Naive thymus-derived CD8-positive, alpha-beta T cell (primary cell): ENCODE measurements around the gene ENC1. TPM values are rescaled to one million over a fixed set of nuclear protein-coding genes. Genes with fewer than 3 reads are reported as not detected.
A peak's percentile ranks its signal among the peaks of the same experiment; 100 is the strongest.

Experiments used
- ATAC-seq, 2 donors: fragments of 150-1000 bp; cut with Tn5 transposase in 1 of 2; sonication (Bioruptor Pico), chemical (Tn5 transposase) in 1 of 2; 1 replicate in 1 of 2; 2 replicates in 1 of 2; pipeline ENCODE4 v1.10.0; 2021; ENCODE audit warnings: mild to moderate bottlenecking in 2 of 2, moderate library complexity in 2 of 2
- POLR2A ChIA-PET: fragments of 350-600 bp; sonication (Branson Sonifier 250); formaldehyde crosslinking; loops from one replicate; lab custom pipeline; 2021; ENCODE audit warnings: antibody characterized with exemption; lab: Charles Lee
- DNase-seq, 10 donors: peaks; one replicate each; pipeline versions ENCODE4 v3.0.0 to v3.0.0-alpha.2; 2020 to 2022
- H3K27ac Mint-ChIP-seq, 10 donors: one replicate each; pipeline ENCODE4 v1.8.0; 2020 to 2022; ENCODE audit warnings: mild to moderate bottlenecking in 10 of 10, mixed read lengths in 10 of 10, moderate library complexity in 4 of 10, inconsistent platforms in 1 of 10
- H3K27me3 Mint-ChIP-seq, 5 donors: one replicate each; pipeline ENCODE4 v1.8.0; 2021 to 2022; ENCODE audit warnings: mixed read lengths in 5 of 5
- H3K36me3 Mint-ChIP-seq, 3 donors: one replicate each; pipeline ENCODE4 v1.8.0; 2020 to 2022; ENCODE audit warnings: mixed read lengths in 3 of 3, mild to moderate bottlenecking in 2 of 3, inconsistent platforms in 1 of 3
- H3K4me1 Mint-ChIP-seq, 4 donors: one replicate each; pipeline ENCODE4 v1.8.0; 2021 to 2022; ENCODE audit warnings: mixed read lengths in 4 of 4
- H3K4me3 Mint-ChIP-seq, 10 donors: one replicate each; pipeline ENCODE4 v1.8.0; 2020 to 2022; ENCODE audit warnings: mild to moderate bottlenecking in 10 of 10, mixed read lengths in 10 of 10, moderate library complexity in 6 of 10, inconsistent platforms in 1 of 10
- H3K9me3 Mint-ChIP-seq, 9 donors: one replicate each; pipeline ENCODE4 v1.8.0; 2020 to 2022; ENCODE audit warnings: mixed read lengths in 9 of 9, mild to moderate bottlenecking in 3 of 9, inconsistent platforms in 1 of 9, moderate library complexity in 1 of 9
- polyA plus RNA-seq, 3 donors: library from polyadenylated mRNA; unstranded; fragments of 300-500 nt; fragmentation: Illumina TruSeq; gene quantifications; one replicate each; pipeline ENCODE4 v1.2.3, GENCODE V29; 2021
- total RNA-seq, 8 experiments: library from RNA in 2 of 8; stranded (reverse) in 2 of 8; gene quantifications; one replicate each; pipeline ENCODE4 v1.2.3 and lab custom pipeline; 2021 to 2026

Gene ENC1
- total and polyA plus RNA-seq, 5 experiments from 2014 or later = 0.05 to 6.4 (median 0.78) TPM; not detected in 1

DNA sequence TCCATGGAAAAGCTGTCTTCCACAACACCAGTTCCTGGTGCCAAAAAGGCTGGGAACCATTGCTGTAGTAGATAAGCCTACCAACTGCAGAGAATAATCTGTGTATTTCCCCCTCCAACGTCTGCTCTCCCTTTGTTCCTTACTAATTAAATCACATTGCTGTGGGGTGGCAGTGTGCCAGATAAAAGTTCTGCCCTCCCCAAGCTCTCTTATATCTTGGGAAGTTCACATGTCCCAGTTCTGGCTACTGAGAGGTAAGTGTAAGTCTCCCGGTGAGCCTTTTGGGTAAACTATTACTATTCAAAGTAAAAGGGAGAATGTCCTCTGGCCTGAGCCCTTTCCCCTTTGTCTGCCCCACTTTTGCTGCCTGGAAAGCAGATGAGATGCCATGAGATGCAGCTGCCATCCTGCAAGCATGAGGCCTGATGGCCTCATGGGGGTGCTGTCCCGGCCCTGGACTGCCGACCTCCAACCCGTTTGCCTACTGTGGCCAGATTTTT is 14.7 kb downstream of the ENC1 start:
- Mint-ChIP-seq H3K36me3 (no peaks in the 10 kb centered on the region), H3K9me3 (peaks cover 0 to 2% (median 0%) of the 10 kb centered on the region in 9 donors), H3K4me1 (peaks cover 0 to 14% (median 1%) of the 10 kb centered on the region in 4 donors), H3K4me3 (no peak overlapping the region), H3K27ac (peak overlapping the region in 1 of 10 donors; percentile 22), H3K27me3 (peaks cover 4 to 29% (median 10%) of the 10 kb centered on the region in 5 donors)
- POLR2A ChIA-PET = no interaction called here
- DNase-seq (no peak), ATAC-seq (no peak)

DNA sequence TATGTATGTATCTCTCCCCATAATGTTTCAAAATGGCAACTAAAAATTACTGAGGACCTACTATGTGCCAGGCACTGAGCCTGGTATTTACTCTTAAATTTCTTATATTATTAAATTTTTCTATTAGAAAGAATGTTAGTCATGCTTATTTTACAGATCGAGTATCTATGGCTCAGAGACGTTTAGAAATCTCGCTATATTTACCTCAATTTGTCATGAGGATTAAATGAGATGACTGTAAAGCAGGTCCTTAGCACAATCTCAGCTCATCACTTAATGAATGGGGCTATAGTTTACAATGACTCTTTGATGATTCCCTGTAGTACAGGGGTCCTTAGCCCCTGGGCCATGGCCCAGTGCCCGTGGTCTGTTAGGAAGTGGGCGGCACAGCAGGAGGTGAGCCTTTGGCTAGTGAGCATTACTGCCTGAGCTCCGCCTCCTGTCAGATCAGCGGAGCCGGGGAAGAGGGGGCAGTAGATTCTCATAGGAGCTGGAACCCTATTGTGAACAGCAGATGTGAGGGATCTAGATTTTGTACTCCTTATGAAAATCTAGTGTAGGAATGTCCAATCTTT is 15.5 kb downstream of the ENC1 start:
- H3K4me1 Mint-ChIP-seq = peaks cover 0 to 7% (median 0%) of the 10 kb centered on the region in 4 donors
- H3K27me3 Mint-ChIP-seq = peaks cover 7 to 29% (median 11%) of the 10 kb centered on the region in 5 donors
- no peak overlapping the region for H3K27ac Mint-ChIP-seq
- POLR2A ChIA-PET = no interaction called here
- peaks cover 0 to 2% (median 0%) of the 10 kb centered on the region in 9 donors for H3K9me3 Mint-ChIP-seq
- no peak overlapping the region for H3K4me3 Mint-ChIP-seq
- ATAC-seq = no peak
- H3K36me3 Mint-ChIP-seq = no peaks in the 10 kb centered on the region
- DNase-seq = no peak

DNA sequence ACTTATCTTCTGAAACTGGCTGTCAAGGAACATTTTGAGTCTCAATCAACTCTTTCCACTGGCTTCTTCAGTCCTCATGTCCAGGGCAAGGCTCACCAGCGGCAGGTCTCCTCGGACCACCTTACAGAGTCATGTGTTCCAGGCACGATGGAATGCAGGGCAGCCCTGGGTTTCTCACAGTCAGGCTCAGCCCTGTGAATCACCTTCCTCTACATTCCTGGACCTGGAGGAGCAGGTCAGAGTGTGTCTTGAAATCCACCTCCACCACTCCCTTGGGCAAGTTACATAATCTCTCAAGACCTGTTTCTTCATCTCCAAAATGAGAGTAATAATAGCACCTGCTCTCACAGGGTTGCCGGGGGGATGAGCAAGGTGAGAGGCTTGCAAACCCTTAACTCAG is 16.0 kb downstream of the ENC1 start:
- Mint-ChIP-seq H3K4me3 (no peak overlapping the region), H3K4me1 (peaks cover 0 to 4% (median 0%) of the 10 kb centered on the region in 4 donors), H3K27me3 (peaks cover 7 to 29% (median 12%) of the 10 kb centered on the region in 5 donors), H3K36me3 (no peaks in the 10 kb centered on the region), H3K27ac (no peak overlapping the region), H3K9me3 (peaks cover 0 to 2% (median 0%) of the 10 kb centered on the region in 9 donors)
- no peak for DNase-seq
- no peak for ATAC-seq
- POLR2A ChIA-PET = no interaction called here

DNA sequence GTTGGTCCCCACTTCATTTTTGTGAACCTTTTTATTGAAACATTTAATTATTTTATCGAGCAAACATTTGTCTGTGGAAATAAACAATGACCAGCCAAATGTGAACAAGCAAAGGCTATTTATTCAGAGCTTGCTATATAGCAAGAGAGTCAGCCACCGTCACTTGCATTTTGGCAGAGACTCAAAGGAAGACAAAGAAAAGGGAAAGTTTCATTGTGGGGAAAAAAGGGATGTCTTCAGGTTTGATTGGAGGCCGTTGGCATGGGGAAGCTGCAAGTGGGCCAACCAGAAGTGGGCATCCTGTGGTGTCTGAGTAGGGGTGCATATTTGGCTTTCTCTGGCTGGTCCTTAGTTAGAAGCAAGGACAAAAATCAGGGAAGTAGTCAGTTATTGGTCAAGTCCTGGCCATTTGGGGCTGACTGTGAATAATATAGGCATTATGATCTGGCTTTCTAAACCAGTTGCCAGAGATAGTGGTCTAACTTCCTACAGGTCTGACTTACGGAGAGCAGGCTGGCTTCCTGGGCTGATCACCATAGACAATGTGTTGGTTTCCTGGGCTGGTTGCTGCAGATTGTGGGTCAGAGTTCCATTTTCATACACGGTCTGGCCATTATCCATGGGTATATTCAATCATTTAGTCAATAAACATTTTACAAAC is 16.6 kb downstream of the ENC1 start:
- POLR2A ChIA-PET = no interaction called here
- Mint-ChIP-seq H3K36me3 (no peaks in the 10 kb centered on the region), H3K27ac (peak overlapping the region in 1 of 10 donors; percentile 16), H3K9me3 (peaks cover 0 to 2% (median 0%) of the 10 kb centered on the region in 9 donors), H3K4me1 (peaks cover 0 to 4% (median 0%) of the 10 kb centered on the region in 4 donors), H3K4me3 (no peak overlapping the region), H3K27me3 (peaks cover 7 to 33% (median 12%) of the 10 kb centered on the region in 5 donors)
- DNase-seq (no peak), ATAC-seq (no peak)

GRCh38 chr5:74623006-74623611 is 17.4 kb downstream of the ENC1 start:
- Mint-ChIP-seq H3K4me3 (no peak overlapping the region), H3K9me3 (peaks cover 0 to 2% (median 0%) of the 10 kb centered on the region in 9 donors), H3K4me1 (peaks cover 0 to 3% (median under 1%) of the 10 kb centered on the region in 4 donors), H3K27me3 (peaks cover 8 to 33% (median 12%) of the 10 kb centered on the region in 5 donors), H3K36me3 (no peaks in the 10 kb centered on the region), H3K27ac (no peak overlapping the region)
- no peak for DNase-seq
- POLR2A ChIA-PET = no interaction called here
- no peak for ATAC-seq

DNA sequence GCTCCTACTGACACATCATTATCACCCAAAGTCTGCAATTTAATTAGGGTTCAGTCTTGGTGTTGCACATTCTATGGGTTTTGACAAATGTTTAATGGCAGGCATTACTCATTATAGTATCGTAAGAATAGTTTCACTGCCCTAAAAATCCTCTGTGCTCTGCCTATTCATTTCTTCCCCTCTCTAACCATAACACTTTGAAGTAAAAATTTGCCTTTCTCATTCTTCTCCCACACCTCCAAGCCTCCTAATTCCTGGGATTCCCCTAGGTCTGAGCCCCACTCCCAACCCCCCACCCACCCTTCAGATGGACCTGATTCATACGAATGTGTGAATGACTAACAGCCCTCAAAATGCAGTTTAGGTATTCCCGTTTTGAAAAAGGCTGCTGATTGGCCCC is 18.4 kb downstream of the ENC1 start:
- POLR2A ChIA-PET = no interaction called here
- Mint-ChIP-seq H3K9me3 (peaks cover 0 to 2% (median 0%) of the 10 kb centered on the region in 9 donors), H3K27ac (no peak overlapping the region), H3K27me3 (peaks cover 9 to 39% (median 12%) of the 10 kb centered on the region in 5 donors), H3K4me3 (no peak overlapping the region), H3K4me1 (peaks cover 0 to 1% (median 0%) of the 10 kb centered on the region in 4 donors), H3K36me3 (no peaks in the 10 kb centered on the region)
- no peak for ATAC-seq
- DNase-seq = no peak

GRCh38 chr5:74621492-74621891 is 19.0 kb downstream of the ENC1 start:
- Mint-ChIP-seq H3K27ac (no peak overlapping the region), H3K4me3 (no peak overlapping the region), H3K36me3 (no peaks in the 10 kb centered on the region), H3K9me3 (peaks cover 0 to 2% (median 0%) of the 10 kb centered on the region in 9 donors), H3K27me3 (peaks cover 9 to 39% (median 12%) of the 10 kb centered on the region in 5 donors), H3K4me1 (peaks cover 0 to 1% (median 0%) of the 10 kb centered on the region in 4 donors)
- POLR2A ChIA-PET = no interaction called here
- DNase-seq = no peak
- no peak for ATAC-seq

DNA sequence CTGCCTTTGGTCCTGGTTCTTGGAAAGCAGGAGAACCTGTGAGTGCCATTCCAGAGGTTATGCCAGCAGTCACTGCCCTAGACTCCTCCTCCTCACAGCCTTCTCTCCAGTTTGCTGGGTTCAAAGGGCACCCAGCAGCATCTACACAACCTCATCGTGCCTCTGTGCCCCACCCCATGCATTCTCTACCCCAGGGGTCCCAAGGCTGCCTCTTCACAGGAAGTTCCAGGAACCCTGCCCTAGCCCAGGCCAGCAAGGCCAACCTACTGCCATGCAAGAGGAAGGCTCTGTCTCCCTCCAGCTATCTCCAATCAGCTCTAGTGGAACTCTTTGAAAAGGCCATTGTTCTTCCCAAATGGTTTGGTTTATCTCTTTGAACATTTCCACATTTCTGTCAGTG is 21.2 kb downstream of the ENC1 start:
- H3K27ac Mint-ChIP-seq = peak overlapping the region in 1 of 10 donors; percentile 41
- H3K4me3 Mint-ChIP-seq = no peak overlapping the region
- H3K9me3 Mint-ChIP-seq = peaks cover 0 to 2% (median 0%) of the 10 kb centered on the region in 9 donors
- POLR2A ChIA-PET = no interaction called here
- DNase-seq (no peak), ATAC-seq (no peak)
- peaks cover 0 to 1% (median 0%) of the 10 kb centered on the region in 4 donors for H3K4me1 Mint-ChIP-seq
- peaks cover 8 to 33% (median 10%) of the 10 kb centered on the region in 5 donors for H3K27me3 Mint-ChIP-seq
- no peaks in the 10 kb centered on the region for H3K36me3 Mint-ChIP-seq

DNA sequence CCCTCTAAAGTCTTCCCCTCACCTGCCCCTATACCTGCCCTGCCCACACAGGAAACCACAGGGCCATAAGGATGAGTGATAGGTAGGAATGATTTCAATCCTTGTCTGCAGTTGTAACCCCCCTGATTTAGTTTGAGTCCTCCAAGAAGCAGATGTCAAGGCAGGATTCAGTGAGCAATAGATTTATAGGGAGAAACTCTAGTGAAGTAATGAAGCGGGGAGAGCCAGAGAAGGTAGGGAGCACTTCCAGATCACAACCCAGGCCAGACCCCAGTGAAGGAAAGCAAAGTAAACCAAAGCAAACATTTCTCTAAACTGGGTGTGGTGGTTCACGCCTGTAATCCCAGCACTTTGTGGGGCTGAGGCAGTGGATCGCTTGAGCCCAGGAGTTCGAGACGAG is 22.4 kb downstream of the ENC1 start:
- no peak overlapping the region for H3K4me3 Mint-ChIP-seq
- H3K9me3 Mint-ChIP-seq = no peaks in the 10 kb centered on the region
- H3K27me3 Mint-ChIP-seq = peaks cover 8 to 23% (median 10%) of the 10 kb centered on the region in 5 donors
- POLR2A ChIA-PET = interaction anchor here (0.6 kb wide), 1 partner anchor 613 kb away, joined by 3 read pairs; no protein-coding TSS in a partner anchor
- peaks cover 0 to 1% (median 0%) of the 10 kb centered on the region in 4 donors for H3K4me1 Mint-ChIP-seq
- ATAC-seq = no peak
- H3K27ac Mint-ChIP-seq = no peak overlapping the region
- H3K36me3 Mint-ChIP-seq = no peaks in the 10 kb centered on the region
- DNase-seq = no peak

DNA sequence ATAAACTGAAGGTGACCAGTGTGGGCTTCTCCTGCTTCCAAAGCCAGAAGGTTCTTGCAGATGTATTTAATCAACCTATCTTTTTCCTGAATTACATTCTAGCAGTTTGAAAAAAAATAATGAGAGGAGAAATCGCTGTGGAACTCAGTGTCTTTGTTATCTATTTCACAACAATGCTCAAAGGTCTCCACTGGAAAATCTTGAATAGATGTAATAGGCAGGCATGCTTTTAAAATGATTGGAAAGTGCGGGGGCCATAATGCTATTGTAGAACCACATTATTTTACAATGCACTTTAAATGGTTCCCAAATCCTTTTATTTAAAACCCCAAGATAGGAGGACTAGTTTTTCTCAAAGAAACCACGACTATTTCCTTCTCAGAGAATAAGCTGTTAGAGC is 23.3 kb downstream of the ENC1 start:
- Mint-ChIP-seq H3K27me3 (peaks cover 7 to 18% (median 8%) of the 10 kb centered on the region in 5 donors), H3K36me3 (no peaks in the 10 kb centered on the region), H3K4me3 (no peak overlapping the region), H3K9me3 (no peaks in the 10 kb centered on the region), H3K27ac (no peak overlapping the region), H3K4me1 (peaks cover 0 to 1% (median 0%) of the 10 kb centered on the region in 4 donors)
- DNase-seq (no peak), ATAC-seq (no peak)
- POLR2A ChIA-PET = no interaction called here

GRCh38 chr5:74616236-74617146 is 24.0 kb downstream of the ENC1 start:
- no peak overlapping the region for H3K27ac Mint-ChIP-seq
- H3K4me3 Mint-ChIP-seq = no peak overlapping the region
- ATAC-seq (no peak), DNase-seq (no peak)
- H3K4me1 Mint-ChIP-seq = peaks cover 0 to 1% (median 0%) of the 10 kb centered on the region in 4 donors
- POLR2A ChIA-PET = no interaction called here
- H3K9me3 Mint-ChIP-seq = no peaks in the 10 kb centered on the region
- no peaks in the 10 kb centered on the region for H3K36me3 Mint-ChIP-seq
- H3K27me3 Mint-ChIP-seq = peaks cover 0 to 14% (median 6%) of the 10 kb centered on the region in 5 donors

DNA sequence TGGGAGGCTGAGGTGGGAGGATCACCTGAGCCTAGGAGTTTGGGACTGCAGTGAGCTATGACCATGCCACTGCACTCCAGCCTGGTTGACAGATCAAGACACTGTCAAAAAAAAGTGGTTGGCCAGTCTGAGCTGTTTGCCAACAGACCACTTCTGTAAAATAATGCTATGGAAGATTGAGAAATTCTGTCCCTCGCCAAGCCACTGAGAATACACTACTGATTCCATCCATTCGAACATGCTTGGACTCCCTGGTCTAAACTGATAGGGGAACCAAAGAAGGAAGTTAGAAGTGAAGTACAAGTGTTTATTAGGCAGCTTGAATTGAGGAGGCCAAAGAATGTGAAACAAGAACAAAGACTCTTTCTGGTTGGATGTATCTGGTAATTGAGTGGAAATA is 27.2 kb downstream of the ENC1 start:
- H3K27ac Mint-ChIP-seq = no peak overlapping the region
- peaks cover 0 to 10% (median 0%) of the 10 kb centered on the region in 5 donors for H3K27me3 Mint-ChIP-seq
- DNase-seq (no peak), ATAC-seq (no peak)
- POLR2A ChIA-PET = no interaction called here
- no peaks in the 10 kb centered on the region for H3K9me3 Mint-ChIP-seq
- no peak overlapping the region for H3K4me3 Mint-ChIP-seq
- H3K4me1 Mint-ChIP-seq = no peaks in the 10 kb centered on the region
- H3K36me3 Mint-ChIP-seq = no peaks in the 10 kb centered on the region
